GM19438 (cell line): ENCODE measurements around the gene PNPLA8.
"Not testable (repeated sequence)": the region's sequence is repeated elsewhere in the genome, so short reads cannot be mapped to it uniquely, and the experiment has no call there.

Source experiments
- ATAC-seq: cut with Tn5 transposase; IDR thresholded peaks from one replicate; pipeline ENCODE4 v1.9.1; 2021; ENCODE audit warnings: low read depth; ENCODE audit not compliant: unreplicated experiment

Gene PNPLA8

GRCh38 chr7:108529341-108529740, 3.4 kb upstream of the PNPLA8 start:
- ATAC-seq: no peak

GRCh38 chr7:108528183-108528712, 2.3 kb upstream of the PNPLA8 start:
- ATAC-seq: no peak

GRCh38 chr7:108526768-108527017, 758 bp upstream of the PNPLA8 start:
- ATAC-seq: no peak

GRCh38 chr7:108525327-108525984, 479 bp downstream of the PNPLA8 start:
- ATAC-seq: peak; percentile 57

GRCh38 chr7:108522780-108523179, 3.2 kb downstream of the PNPLA8 start:
- no peak for ATAC-seq

- ATAC-seq: no peak
Observed at GRCh38 chr7:108517951-108518350, 8.0 kb downstream of the PNPLA8 start.

- no peak for ATAC-seq
Observed at GRCh38 chr7:108515630-108516029, 10.3 kb downstream of the PNPLA8 start.

GRCh38 chr7:108515013-108515412, 10.9 kb downstream of the PNPLA8 start:
- no peak for ATAC-seq

- ATAC-seq: no peak
Observed at GRCh38 chr7:108511939-108512338, 14.0 kb downstream of the PNPLA8 start.

- ATAC-seq: not testable (repeated sequence)
Observed at GRCh38 chr7:108504576-108504975, 21.4 kb downstream of the PNPLA8 start.

GRCh38 chr7:108503112-108504026, 22.6 kb downstream of the PNPLA8 start:
- ATAC-seq: peak; percentile 97

GRCh38 chr7:108499566-108499965, 26.4 kb downstream of the PNPLA8 start:
- no peak for ATAC-seq

- ATAC-seq: no peak
Observed at GRCh38 chr7:108498481-108498880, 27.5 kb downstream of the PNPLA8 start.

GRCh38 chr7:108497082-108497725, 28.7 kb downstream of the PNPLA8 start:
- ATAC-seq: peak; percentile 70

GRCh38 chr7:108492742-108493141, 33.2 kb downstream of the PNPLA8 start:
- ATAC-seq: no peak

- ATAC-seq: no peak
Observed at GRCh38 chr7:108488768-108489538, 37.0 kb downstream of the PNPLA8 start.

GRCh38 chr7:108487646-108488045, 38.3 kb downstream of the PNPLA8 start:
- no peak for ATAC-seq

GRCh38 chr7:108486291-108486966, 39.5 kb downstream of the PNPLA8 start:
- no peak for ATAC-seq

- no peak for ATAC-seq
Observed at GRCh38 chr7:108484137-108484536, 41.8 kb downstream of the PNPLA8 start.

- no peak for ATAC-seq
Observed at GRCh38 chr7:108480311-108480710, 45.6 kb downstream of the PNPLA8 start.
